HG02642 (cell line): ENCODE measurements around the gene ATP8A2.

Experiments
- ATAC-seq: cut with Tn5 transposase; IDR thresholded peaks from one replicate; pipeline ENCODE4 v1.9.1; 2021; ENCODE audit warnings: mild to moderate bottlenecking; ENCODE audit not compliant: unreplicated experiment, poor library complexity

The ATP8A2 gene

DNA sequence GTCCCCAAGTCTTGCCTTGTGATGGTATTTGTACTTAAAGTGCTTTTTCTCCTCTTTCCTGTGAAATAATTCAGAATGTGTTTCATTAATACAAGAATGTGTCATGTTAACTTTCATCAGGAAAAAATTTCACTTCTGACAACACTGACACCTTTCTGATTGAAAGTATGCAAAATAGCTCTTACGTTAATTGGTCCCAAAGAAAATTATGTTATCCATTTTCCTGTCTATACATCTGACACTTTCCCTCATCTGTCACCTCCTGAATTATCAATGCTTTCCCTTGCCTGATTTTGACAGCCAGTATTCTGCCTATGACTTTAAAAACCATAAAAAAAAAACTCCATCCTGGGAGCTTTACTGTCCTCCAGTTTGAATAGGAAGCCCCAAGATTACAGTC lies 336.5 kb downstream of the ATP8A2 start:
- ATAC-seq = no peak

DNA sequence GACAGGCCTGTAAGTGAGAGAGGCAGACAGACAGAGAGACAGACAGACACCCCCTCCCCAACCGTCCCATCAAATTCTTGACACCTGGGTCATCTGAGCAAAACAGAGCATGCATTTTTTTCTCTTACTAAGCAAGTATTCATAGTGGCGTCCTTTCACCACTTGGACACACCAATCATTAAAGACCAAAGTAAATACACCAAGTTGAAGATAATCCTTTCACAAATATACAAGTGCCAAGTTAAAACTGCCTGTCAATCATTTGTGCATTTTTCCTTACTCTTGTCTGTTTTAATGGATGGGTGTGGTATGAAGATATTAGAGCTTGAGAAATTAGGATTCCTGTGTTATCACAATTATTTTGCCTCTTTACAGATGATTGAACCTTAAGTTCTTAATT lies 337.3 kb downstream of the ATP8A2 start:
- no peak for ATAC-seq

DNA sequence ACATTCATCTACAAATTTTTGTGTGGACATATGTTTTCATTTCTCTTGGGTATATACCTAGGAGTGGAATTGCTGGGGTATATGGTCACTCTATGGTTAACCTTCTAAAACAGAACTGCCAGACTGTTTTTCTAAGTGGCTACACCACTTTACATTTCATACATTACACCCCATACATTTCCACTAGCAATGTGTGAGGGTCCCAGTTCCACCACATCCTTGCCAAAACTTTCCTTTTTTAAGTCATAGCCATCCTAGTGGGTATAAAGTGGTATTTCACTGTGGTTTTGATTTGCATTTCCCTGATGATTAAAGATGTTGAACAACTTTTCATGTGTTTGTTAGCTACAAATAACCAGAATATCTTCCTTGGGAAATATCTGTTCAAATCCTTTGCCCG lies 344.0 kb downstream of the ATP8A2 start:
- ATAC-seq = no peak

DNA sequence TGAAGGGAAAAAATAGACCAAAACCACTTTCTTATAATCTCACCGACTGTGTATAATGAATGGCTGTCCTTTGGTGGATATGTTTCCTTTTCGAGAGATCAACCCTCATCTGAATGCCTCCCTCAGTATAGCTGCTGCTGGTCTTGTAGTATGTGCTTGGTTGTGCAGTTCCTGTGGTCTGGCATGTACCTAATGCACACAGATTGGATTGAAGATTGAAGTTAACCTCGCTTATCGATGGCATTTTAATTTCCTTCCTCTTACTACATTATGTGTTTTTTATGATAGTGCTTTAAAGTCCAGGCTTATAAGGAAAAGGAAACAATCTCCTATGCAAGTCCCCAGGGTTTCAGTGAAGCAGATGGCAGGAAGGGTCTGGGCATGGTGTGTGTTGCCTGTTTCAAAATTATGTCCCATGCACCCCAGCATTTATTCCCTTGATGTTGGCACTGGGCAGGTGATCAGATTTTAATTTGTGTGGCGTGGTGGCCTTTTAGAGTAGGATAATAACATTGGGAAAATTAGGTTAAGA lies 346.0 kb downstream of the ATP8A2 start:
- ATAC-seq = no peak

DNA sequence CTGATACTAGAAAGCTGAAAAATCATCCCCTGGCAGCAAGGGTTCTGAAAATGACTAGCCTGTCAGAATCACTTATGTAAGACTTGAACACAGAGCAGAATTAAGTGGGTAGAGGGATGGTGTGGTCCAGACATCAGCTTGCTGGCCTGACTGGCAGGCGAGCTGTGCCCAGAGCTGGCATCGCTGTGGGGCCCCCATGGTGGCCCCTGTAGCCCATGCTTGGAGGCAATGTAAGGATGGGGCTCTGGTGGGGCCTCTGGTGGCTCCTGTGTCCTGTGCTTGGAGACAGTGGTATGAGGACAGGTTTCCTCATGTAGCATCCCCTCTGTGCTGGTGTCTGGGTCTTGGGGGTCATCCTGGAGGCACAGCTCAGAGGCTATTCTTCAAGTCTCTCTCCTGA lies 347.9 kb downstream of the ATP8A2 start:
- no peak for ATAC-seq

DNA sequence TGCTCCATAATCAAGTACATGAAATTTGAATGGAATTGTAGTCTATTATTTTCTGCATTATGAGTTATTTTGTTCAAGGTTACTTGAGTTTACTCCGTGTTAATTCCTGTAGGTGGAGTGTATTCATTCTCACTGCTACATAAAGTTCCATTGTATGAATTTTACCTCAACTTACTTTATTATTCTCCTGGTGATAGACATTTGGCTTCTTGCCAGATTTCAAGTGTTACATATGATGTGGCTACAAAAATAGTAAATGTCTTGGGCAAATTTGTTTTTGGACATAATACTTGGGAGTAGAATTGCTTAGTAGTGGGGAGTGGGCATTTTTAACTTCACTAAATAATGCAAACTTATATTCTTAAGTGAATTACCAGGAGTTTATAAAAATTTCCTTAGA lies 351.1 kb downstream of the ATP8A2 start:
- no peak for ATAC-seq

DNA sequence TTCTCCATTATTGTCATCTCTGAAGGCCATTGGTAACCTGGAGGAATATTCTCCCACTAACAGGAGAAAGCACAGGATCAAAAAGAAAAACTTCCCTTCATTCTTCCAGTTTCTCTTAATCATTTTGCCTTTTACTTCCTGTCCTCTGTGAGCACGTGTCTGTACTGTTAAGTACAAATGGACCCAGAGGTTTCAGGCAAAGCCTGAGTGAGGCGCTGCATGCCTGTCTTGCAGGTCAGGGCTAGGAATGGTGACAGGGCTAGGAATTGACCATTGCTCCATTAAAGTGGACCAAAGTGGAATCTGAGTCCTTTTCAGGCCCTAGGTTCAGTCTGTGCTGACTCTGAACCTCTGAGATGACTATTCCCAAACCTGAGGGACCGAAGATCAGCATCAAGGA lies 353.3 kb downstream of the ATP8A2 start:
- ATAC-seq = no peak

DNA sequence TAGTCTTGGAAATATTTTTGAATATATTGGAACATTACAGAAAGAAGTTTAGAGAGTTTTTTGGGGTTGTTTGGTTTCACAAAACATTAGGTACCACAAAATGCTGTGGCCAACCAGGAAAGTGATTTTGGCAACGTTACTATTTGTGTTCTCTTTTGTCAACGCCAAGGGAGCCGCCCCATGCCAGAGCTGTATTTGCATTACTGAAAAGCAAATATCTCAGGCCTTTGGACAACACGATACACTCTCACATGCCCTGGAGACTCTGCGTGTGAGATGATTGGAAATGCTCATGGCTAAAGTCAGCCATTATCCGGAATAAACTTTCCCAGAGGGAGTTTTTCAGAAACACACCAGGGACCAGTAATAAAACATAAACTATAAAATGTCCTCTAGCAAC lies 355.5 kb downstream of the ATP8A2 start:
- ATAC-seq = no peak

DNA sequence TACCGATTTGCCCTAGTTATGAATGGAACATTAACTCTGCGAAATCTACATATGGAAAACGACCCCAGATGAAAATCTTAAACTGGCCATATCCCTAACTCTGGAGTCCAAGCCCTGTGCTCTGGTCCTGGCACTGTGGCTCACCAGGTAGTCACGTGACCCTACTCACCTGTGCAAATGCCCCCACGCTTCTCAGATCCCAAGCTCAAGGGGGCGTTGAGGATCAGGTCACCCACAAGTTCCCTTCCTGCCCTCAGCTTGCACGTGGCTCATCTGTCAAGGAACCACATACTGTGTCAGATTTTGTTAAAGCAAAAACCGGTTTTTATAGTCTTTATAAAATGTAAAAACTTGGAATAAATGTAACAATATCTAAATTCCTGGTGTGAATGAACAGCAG lies 356.0 kb downstream of the ATP8A2 start:
- no peak for ATAC-seq

DNA sequence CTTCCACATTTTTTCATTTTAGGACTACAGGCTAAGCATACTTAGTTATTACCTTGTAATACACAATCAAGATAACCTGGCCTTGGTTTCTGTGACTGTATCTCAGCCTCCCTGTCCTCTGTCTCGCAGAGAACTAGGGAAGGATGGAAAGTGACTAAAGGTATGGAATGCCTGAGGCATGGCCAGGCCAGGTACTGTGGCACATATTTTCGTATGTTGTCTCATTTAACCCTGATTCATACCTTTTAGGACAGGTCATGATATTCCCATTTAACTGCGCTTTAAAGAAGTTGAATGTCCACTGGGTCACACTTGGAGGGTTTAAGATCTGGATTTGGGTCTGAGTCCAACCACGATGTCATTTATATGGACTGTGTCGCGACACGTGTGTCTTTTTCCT lies 357.4 kb downstream of the ATP8A2 start:
- ATAC-seq = no peak

DNA sequence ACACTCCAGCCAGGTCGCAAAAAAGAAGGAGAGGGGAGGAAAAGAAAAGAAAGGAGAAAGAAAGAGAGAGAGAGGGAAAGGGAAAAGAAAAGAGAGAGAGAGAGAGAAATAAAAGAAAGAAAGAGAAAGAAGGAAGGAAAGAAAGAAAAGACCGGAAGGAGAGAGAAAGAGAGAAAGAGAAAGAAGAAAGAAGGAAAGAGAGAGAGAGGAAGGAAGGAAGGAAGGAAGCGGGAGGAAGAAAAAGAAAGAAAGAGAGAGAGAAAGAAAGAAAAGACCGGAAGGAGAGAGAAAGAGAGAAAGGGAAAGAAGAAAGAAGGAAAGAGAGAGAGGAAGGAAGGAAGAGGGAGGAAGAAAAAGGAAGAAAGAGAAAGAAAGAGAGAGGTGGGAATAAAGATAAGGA lies 359.3 kb downstream of the ATP8A2 start:
- ATAC-seq = no peak

DNA sequence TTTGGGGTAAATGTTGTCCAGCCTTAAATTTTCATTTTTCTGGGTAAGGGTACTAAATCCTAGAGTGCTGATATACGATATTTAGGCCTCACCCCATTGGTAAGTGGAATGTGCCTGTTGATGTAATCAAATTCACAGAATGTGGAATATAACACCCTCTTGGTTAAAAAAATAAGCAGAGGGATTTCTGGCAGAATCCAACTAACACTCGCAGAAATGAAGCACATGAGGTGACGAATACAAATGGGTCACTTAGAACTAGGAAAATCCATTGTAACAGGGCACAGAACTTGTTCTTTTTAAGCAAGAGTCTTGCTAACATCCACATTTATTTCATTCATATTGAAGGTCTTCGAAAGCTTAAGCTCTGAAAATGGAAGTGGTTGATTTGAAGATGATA lies 359.8 kb downstream of the ATP8A2 start:
- ATAC-seq = no peak

DNA sequence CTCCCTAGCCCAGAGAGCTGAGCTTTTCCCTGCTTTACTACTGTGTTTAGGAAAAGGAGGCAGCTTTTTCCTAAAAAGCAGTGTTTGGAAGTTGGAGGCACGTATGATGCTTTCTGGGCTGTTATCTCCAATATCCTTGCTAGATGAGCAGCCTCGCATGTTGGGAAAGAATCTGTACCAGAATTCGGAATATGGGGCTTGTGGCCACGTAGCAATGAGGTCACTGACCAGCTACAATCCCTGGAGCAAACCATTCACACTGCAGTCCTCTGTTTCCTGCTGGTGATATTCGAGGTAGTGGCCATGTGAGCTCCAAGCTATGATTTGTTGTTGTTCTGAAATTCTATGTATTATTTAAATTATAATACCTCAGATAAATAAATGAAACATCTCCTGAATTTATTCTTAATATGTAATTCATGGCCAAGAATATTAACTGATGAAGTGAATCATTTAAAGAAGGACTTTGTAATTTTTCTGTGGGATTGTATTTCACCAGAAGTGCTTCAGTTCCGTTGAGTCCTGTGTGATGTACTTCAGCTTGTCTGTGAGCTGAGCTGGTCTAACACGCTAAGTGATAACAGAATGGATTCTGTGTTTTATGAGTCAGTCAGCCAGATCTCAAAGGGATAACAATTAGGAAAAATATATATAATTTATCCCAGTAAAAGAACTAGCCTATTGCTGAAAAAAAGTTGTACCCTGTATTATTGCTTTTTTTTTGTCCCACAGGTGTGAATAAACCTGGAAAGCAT lies 360.5 kb downstream of the ATP8A2 start:
- ATAC-seq = no peak

DNA sequence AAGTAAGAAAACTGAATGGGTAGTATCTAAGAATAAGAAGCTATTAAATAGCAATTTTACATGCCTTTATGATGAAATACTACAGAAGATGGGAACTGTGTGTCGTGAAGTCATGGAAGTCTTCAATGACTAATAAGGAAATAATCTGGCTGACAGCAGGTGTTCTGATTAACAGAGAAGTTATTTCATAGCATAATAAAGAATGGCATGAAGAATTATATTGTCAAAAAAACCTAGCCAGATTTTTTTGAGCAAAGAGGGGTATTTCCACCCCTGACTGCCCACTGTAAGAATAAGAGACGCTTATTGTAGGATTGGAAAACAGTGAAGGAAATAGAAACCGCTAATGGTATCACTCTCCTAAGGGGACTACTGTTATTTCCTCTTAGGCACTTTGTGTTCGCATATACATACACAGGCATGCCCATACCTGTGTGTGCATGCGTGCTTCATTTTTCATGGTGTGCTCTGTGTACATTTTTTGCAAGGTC lies 361.3 kb downstream of the ATP8A2 start:
- ATAC-seq = no peak

DNA sequence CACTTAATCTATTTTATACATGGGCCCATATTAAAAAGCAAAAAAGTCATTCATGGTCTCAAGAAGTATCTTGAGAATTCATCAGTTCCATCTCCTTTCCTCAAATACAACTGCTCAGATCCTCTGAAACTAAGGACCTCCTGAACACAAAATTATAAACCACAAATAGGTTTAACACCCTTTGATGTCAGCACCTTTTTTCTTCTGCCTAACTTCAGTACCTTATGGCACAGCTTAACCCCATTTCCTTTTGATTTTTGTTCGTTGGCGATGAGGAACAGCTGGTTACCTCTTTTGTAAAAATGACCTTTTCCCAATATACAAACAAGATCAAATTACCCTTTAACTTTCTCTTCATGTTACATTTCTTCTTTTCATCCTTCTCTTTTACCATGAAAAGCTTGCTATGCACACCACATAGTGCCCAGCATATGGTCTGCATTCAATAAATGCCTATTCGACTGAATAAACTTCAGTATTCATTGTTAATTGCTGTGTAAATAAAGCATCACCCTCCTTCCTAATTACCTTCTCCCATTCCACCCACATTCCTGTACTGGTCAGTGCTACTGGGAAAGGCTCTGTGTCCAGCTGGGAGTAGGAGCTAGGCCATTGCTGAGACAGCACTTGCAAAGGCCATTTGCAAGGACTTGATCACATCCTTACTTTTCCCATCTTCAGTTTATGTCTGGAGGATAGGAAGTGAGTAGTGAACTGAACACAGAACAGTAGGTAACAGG lies 362.1 kb downstream of the ATP8A2 start:
- no peak for ATAC-seq

DNA sequence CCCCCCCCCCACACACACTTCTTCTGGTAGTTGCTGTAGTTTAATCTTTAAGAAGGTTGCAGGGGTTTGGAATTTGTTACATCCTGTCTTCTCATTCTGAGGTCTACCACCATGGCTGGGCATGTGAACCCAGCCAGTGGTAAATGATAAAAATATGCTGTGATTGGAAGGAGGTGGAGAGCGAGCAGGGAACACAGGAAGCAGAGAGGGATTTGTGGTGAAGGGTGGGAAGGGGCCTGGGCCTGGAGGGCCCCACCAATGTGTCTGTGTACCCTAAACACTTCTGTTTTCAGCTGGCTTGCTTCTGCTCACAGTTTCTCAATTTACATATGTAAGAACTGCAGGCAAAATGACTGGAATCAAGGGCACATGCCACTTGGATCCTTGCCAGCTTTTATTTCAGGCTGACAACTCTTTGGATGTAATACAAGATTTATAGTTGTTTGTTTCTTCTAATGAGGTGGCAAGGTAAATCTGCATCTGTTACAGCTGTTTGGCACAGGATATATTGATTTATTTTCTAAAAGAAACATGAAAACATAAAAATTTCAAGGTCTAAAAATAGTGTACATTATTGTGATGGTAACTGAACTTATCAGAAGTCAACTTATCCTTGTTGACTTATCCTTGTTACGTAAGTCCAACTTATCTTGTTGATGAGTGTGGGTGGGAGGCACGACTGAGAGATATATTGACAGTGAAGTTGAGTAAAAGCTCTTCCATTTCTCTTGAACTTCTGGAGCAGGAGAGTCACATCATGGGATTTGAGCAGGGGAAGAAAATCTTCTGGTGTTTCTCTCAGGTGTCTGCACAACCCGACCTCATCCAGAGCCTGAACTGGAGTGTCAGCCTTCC lies 366.8 kb downstream of the ATP8A2 start:
- no peak for ATAC-seq

DNA sequence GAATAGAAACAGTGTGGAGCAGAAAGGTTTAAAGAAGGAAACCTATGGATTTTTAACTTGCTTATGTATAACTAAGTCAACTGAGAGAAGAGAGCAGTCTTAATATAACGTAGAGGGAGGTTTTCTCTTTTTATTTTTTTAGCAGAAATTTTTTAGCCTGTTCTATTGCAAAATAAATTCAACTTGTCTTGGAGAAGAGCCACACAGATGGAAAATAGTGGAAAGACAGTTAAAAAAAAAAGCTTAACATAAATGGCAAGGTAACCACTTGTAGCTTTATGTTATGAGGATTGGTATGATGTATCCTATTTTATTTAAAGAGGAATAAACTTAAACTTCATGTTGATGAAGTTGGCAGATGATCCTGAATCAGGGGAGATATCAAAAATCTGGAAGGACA lies 367.6 kb downstream of the ATP8A2 start:
- no peak for ATAC-seq

DNA sequence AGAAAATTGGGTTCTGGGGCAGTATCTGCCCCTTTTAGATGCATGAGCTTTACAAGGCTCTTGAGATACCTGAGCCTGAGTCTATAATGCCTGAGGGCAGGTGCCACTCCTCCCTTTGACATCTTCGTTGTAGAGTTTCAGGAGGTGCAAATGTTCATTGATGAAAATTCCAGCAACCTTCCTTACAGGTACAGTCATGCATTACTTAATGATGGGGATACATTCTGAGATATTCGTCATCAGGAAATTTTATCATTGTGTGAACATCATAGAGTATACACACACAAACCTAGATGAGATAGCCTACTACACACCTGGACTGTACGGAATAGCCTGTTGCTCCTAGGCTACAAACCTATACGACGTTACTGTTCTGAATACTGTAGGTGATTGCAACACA lies 370.0 kb downstream of the ATP8A2 start:
- ATAC-seq = no peak

DNA sequence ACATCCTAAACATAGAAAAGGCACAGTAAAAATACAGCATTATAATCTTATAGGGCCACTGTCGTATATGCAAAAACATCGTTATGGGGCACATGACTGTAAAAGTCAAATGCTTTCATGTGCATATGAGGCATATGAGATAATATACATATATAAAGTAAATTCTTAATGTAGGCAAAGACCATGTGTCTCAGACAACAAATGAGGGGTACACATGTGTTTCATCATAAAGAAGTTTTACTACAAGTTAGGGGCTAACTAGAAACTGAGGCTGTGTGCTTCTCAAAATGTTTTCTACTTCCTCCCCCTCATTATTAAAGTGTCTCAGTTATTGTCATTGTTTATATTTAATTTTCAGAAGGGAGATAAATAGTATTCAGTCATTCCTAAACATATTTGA lies 370.4 kb downstream of the ATP8A2 start:
- ATAC-seq = no peak

DNA sequence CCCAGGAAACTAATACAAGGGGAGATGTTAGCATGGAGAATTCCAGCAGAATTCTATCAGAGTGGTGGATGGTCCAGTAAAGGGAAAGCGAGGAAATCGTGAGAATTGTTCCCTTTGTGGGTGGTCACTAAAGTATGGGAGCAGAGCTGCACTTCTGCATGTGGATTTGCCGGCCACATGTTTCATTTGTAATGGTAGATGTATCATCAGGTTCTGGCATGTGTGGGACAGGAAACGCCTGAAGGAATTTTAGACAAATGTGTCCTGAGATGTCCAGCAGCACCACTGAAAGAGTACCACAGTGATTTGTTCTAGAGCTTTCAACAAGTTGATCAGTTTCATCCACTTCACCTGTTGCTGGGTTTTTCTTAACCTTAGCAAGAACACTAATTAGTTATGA lies 371.6 kb downstream of the ATP8A2 start:
- ATAC-seq = no peak

DNA sequence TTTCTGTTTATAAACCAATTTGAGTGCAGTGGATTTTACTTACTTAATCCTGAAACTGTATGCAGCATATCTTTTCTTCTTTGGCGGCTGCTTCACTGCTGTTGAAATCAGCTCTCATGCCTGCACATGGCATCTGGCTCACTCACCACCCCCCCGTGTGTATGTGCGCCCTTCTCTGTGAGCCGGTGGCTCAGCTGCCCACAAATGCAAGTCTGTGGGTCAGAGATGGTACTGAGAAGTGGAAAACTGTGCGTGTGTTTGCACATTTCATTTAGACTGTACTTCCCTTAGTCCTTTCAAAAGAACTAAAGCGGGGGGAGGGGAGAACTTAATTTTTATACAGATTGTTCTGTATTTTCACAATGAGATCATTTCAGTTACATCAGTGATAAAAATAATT lies 372.4 kb downstream of the ATP8A2 start:
- no peak for ATAC-seq
